Measurements from ENCODE around the gene SAMD8.

SAMD8 gene

DNA sequence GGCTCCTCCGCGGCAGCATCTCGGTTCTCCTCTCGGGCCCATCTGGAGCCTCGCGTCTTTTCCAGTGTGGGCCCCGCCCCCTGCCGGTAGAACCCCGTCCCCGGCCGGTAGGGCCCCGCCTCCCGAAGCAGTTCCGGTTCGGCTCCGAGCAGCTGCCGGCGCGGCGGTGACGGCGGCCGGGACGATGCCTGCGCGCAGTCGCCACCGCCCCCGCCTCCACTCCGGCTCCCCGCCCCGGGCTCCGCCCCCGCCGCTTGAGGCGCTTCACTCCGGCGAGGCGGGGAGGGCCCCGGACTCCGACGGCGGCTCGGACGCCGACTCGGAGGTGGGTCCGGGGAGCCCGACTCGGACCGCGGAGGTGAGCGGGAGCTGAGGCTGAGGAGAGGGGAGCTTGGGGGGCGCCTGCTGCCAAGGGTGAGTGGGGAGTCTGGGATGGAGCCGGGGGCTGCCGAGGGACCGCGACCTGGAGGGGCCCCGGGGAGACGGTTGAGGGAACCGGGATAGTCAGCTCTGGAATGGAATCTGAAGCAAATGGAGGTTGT is at the start of gene SAMD8:
Gene SAMD8, plus strand, starts transcription at position 292 of the 542 bp plus-strand sequence. CDS start 38,873 bp downstream, outside the sequence.
- DNase-seq: peak; percentile 99

DNA sequence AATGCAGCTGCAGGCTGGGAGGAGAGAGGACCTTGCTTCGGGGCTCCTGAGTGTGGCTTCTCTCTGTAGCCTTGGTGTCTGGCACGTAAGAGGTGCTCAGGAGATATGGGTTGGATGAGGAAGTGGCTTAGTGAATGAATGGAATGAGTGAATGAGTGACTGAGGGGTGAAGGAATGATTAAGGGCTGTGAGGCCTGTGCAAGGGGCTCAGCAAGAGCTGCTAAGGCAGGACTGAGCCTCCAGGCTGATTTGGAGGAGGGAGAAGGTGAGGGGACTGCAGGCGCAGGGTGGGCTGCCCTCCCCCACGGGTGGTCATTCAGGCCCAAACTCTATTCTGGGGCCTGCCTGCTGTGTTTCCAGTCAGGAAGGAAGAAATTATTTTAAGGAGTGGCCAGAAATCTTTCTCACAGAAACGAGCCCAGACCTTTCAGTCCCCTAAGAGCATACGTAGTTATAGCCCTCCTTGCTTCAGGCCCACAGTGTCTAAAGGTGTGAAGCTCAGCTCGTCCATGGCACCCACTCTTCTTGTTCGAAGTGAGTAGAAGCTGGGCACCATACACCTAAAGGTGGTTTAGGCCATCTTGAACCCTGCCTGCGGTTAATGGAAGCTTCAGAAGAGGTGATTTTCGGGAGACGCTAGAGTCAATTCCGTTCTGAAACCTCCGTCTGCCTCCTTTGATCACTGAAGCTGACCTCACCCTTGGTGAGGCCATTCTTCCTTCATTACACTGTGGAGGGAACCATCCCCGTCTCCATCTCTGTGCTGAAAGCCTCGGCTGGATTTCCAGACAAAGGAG is 49.5 kb upstream of the SAMD8 start:
- DNase-seq: no peak

DNA sequence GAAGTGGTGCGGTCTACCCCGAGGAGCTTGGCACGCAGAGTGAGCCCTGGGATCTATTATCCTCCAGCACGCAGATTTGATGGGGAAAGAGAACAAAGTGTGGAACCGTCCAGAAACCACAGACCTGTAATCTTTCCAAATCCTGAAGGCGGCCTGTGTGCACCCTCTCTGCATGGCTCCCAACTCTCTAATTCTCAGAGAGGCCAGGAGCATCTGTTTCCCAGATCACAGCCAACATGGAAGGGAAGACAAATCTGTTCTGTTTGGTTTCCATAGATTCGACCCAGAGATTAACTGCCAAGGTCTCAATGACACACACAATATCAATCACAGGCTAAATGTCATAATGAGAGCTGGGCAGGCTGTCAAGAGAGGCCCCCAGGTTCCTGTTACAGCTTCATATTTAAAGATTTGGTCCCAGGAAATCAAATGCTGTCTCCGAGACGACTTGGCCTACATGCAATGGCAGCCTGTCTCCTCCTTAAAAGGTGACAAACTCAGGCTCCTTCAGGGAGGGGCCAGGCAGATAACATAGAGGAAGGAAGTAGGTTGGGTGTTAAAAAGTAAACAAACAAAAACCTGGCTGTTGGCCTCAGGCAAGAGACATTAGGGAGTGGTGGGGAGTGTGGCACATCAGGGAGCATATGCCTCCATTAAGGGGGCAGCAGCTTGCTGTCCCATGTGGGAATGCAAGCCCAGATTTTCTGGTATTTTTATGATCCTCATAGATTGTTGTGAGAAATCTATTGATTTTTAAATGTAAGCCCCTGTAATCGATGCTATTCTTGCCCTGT is 48.8 kb upstream of the SAMD8 start:
- no peak for DNase-seq

DNA sequence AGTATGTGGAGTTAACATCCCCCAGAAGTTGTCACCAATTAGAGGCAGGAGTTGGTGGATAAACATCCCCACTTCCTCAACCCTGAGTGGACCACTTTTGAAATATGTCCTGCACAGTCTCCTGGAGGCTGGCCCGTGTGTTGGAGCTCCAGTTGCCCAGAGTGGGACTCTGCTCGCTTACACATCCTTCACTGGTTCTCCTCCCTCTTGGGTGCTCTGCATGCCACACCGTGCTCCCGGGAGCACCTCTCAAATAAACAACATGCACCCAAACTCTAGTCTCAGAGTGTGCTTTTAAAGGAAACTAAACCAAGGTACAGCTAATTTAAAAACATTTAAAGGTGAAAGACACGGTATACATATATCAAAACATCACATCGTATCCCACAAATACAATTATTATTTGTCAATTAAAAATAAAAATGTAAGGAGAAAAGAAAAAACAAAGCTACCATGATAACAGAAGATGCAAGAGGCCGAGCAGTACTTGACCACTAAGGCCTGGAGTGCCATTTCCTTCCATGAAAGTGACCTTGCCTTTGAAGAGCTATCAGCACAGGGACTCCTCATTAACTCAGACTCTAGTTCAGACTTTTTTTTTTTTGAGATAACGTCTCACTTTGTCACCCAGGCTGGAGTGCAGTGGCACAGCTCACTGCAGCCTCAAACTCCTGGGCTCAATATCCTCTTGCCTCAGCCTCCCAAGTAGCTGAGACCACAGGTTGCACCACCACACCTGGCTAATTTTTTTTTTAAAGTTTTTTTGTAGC is 47.8 kb upstream of the SAMD8 start:
- no peak for DNase-seq

DNA sequence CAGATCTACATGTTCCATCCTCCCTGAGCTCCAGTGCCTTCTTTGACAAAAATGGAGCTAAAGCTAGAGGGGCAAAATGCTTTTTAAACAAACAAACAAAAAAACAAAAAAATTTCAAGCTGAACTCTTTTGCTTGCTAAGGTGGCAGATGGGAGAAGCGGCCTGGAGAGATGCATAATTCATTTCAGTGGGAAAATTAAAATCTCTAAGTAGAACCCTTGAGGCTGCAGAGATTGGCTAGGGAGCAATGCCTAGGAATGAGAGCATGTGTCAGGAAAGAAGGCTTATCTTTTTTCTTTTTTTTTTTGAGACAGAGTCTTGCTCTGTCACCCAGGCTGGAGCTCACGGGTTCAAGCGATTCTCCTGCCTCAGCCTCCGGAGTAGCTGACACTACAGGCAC is 46.4 kb upstream of the SAMD8 start:
- DNase-seq: no peak

DNA sequence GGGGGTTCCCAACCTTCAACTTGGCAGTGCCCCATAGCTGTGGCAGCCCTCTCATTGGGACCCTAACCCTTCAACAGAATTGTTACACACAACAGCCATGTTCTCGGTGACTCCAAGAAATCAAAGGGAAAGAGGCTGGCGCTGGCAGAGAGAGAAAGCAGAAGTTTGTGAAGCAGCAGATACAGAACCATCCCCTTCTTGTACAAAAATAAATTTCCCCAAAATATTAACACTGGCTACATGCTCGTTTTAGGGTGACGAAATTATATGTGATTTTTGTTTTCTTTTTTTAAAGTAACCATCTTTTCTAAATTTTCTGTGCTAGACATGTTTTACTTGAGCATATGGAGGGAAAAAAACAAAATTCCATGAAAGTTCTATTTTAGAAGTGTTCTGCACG is 45.2 kb upstream of the SAMD8 start:
- DNase-seq: no peak

DNA sequence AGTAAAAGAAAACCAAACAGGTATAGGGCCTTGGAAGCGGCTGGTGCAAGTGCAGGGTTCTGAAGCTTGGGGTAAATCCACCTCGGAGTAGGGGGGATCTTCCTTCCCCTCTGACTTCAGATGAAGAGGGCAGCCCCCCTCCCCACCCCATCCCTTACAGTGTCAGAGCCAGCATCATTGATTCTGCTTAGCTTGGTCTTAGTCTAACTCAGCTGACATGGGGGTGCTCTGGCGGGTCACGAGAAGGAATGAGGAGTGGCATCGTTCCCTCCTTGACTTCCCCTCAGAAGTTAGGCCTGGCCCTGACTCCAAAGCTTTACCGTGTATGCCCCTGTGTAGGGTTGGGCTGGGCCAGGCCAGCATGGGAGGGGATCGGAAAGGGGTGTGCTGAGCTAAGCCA is 44.2 kb upstream of the SAMD8 start:
- no peak for DNase-seq

DNA sequence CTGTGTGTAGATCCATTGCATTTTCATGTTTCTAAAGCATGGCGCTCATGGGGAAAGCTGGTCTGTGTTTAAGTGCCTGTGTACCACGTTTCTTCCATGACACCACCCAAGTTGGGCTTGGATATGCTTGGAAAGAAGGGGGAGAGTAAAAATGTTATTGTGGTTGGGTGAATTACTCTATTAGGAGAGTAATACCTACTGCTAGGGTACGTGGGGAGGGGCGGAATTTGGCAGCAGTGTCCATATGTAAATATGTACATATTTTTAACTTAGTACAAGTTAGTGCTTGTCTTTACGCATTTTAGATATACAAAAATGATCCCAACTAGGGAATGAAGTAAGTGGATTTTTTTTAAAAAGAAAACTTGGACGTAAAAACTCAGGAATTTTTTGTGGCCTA is 42.9 kb upstream of the SAMD8 start:
- DNase-seq: no peak

DNA sequence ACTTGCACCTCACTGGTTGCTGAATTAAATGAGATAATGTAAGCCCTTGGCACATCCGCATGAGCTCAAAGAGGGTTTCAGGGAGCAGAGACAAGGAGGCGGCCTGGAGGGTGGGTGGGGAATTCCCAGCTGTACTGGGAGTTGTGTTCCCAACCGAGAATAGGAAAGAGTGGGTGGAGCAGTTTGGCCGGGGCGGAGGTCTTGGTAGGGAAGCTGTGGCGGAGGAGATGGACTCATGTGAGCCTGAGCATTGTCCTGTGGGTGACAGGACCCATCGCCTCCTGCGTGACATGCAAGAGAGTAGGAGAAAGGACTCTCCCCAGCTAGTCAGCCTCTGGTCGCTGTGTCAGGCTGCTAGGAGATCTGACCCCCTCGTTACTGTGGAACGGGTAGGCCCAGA is 41.0 kb upstream of the SAMD8 start:
- DNase-seq: no peak

DNA sequence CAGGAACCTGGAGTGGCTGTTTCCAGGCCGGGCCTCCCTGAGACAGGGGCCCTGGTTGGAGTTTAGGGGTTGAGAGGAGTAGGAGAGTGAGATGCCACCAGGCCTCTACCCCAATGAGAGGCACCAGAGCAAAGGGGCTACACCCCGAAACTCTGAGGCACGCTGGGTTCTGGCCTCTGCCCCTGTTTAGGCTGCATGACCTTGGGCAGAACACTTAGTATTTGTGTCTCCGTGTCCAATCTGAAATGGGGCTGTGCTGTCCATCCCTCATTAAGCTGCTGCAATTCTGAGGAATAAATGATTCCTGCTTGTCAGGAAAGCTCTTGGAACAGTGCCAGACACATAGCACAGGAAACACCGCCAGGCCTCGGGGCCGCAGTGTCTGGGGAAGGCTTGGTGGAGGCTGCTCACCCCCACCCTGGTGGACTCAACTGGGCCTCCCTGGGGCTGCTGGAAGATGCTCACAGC is 40.5 kb upstream of the SAMD8 start:
- no peak for DNase-seq

DNA sequence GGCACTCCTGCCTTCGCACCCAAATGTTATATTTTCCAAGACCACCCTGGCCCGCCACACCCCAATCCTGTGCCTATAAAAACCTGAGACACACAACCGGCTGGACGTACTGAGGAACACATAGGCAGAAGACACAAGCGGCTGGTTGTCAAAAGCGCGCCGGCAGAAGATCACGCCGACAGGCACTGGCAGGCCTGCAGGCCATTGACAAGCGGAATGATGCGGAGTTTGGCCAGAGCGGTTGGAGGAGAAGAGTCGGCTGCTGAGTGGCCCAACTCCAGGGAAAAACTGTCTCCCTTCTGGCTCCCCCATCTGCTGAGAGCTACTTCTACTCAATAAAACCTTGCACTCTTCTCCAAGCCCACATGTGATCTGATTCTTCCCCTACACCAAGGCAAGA is 39.7 kb upstream of the SAMD8 start:
- no peak for DNase-seq

DNA sequence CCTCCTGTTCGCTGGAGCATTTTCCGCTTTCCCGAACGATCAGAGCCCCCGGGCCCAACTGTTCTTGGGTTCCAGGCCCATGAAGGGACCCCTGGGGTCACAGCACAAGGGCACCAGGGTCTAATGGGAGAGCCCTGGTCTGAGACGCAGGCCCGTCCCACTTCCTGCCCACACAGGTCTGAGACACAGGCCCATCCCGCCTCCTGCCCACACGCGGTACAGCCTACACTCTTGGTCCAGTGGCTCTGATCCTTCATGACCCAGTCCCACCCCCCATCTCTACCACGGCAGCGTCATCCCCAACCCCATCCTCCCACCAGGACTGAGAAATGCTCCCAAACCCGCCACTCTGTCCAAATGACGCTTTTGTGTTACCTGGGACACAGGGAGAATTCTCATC is 38.7 kb upstream of the SAMD8 start:
- DNase-seq: no peak

DNA sequence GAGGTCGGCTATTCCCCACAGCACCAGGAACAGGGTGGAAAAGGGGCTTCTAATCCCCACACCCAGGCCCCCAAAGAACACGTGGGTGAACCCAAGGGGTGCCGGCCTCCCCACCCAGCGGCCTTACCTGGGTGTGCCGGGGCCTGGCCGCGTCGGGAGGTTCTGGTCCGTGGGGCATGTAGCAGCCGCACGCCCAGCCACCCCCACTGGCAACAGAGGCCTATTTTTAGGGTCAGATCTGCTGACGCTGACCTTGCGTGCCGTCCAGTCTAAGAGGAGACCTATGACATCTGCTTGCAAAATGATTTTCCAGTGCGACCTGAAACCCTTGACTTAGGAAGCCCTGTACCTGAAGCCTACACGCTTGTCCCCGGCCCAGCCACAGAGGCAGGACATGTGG is 38.0 kb upstream of the SAMD8 start:
- DNase-seq: no peak

DNA sequence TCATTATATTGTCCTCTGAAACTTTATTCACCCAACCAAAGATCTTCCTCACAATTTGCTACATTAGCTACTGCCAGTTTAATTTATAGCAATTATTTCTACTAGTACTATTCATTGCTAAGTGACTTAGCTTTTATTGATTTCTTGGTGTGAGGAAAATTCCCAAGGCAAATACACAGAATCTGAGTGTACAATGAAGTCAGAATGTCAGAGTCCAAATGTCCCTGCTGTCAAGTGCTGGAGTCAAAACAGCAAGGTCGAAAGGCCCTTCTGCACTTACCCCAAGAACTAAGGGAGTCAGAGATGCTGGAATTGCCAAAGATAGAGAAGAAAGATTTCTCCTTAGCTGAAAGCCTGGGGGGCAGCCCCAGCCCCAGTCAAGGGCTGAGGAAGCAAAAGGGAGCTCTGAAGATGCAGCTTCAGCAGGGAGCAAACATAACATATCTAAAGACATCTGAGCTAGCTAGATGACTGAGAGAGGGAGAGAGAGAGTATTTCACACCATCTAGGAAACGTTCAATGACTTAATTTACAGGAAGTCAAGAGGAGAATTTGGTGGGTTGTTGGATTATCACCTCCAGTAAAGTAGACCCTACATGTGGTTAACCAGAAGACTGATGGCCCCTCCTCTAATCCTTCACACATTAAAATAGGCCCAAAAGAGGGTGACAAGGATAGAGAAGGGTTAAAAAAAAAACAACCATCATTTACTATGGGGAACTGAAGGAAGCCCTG is 36.6 kb upstream of the SAMD8 start:
- no peak for DNase-seq

DNA sequence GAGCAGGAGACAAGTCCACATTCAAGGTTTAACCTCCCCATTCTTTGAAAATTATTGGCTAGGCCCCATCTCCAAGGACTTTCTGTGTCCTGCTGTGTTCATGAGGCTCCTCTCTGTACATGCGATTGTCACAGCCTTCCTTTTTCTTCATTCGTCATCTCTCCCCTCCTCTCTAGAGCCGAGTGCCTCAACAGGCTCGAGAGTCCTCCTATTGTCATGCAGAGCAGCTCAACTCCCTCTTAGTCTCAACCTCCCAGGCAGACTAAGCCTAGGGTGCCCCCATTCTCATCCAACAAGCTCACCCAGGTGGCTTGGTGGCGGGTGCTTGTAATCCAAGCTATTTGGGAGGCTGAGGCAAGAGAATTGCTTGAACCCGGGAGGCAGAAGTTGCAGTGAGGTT is 35.1 kb upstream of the SAMD8 start:
- no peak for DNase-seq

DNA sequence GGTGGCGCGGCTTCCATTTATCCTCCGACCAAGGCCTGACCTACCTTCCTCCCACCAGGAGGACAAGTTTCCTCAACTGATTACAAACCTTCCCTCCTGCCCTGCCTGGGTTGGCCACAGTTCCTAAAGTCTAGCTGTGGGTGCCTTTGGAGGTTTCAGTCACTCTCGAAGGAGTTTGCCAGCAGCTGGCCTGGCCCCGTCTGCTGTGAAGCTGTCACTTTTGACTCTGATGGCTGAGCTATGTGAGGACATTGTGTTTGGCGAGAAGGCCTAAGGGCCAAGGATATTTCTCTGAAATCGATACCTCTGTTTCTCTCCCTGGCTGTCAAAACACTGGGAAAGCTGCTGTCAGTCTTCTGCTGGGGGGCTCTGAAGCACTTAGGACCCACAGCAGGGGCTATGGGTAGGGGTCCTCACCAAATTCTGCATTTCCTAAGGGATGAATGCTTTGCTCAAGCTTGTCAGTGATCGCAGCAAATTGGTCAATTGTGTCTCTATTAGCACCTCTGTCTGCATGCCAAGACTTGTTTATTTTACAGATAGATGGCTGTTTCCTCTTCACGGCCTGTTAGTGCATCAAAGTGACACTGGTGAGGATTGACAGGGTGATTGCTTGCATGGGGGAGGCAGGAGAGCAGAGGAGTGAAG is 31.9 kb upstream of the SAMD8 start:
- no peak for DNase-seq

DNA sequence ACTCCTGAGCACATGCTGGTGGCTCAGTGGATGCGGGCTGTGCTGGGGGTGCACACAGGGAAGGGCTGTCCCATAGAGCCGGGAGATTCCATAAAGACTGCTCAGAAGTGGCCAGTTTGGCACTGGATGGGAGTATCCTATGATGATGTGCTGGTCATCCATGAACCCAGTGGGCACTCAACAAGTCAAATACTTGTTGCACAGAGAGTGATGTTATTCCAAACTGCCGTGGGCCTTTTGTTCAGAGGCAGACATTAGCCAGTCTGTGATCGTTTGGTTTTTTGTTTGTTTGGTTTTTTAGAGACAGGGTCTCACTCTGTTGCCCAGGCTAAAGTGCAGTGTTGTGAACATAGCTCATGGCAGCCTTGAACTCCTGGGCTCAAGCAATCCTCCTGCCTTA is 30.9 kb upstream of the SAMD8 start:
- DNase-seq: no peak

DNA sequence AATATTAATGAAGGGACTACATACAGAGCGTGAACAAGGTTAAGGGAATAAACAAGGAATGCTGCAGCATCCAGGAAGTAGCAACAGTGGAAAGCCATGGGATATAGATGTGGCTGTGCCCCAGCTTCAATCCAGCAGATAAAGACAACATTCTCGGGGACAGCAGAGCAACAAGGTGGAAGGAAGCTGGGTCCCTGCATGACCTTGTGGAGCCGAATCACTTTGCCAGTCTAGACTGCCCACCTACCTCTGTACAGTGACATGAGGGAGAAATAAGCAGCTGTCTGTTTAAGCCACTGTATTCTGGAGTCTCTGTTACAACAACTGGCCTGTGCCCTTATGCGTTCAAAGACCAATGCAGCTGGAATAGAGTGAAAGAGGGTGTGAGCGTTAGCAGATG is 30.1 kb upstream of the SAMD8 start:
- DNase-seq: no peak

DNA sequence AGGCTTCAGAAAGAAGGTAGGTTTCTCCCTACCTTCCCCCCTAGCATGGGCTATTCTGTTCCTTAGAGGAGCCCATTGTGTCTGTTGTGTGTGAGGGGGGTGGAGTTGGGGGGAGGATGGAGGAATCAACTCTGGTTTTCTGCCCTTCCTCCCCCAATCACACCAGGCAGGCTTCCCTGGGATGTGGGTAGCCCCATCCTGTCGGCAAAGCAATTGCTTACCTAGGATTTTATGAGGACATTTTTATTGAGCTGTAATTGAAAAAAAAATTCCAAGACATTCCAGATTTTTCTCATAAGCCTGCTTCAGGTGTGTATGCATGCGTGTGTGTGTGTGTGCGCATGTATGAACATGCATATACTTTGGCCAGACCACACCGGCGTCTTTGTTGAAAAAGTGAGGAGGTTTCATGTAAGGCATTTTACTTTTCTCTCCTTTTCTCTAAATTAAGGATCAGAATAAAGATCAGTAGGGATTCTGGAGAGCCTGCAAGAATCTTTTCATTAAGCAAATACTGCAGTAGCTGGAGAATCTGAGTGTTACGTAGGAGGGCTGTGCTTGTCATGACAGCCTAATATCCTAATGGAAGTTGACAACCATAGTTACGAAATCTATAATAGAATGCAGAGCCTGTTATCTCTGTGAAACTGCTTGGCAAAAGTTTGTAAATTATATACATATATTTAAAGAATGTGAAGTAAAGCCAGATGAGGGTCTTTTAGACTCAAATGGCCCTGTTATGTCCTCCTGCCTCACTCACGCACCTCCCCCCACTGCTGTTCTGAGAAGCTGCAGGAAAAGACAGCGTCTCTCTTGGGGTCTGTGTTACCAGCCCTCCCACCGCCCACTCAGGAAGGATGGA is 27.3 kb upstream of the SAMD8 start:
- DNase-seq: no peak

DNA sequence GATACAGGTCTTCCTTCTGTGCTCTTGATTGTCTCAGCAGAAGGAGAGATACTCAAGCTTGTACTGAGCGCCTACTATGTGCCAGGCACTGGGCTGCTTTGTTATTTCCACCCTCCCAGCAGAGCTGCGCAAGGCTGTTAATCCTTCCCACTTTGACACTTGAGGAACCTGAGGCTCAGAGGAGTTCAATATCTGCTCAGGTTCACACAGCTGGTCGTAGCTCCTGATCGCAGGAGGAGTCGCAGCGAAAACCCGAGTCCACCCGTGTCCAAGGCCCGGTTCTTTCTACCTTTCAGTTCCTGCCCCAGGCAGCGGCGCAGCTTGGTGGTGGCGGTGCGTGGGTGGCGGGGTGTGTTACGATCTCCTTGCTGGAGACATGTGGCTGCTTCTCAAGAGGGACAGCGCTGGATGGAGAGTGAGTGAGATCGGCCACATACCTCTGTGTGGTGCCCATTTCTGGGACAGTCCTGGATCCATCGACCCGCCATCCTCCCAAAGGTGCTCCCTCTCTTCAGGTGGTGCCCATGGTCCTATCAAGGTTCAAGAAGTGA is 26.5 kb upstream of the SAMD8 start:
- no peak for DNase-seq

Measured in islet precursor cell (in vitro differentiated cells).